Peyer's patch (tissue), 4 donors: ENCODE results near the gene CCDC150.

Experiments
- CTCF ChIP-seq, 6 experiments: fragments of 450-650 bp in 4 of 6; fragments of 200-600 bp in 2 of 6; sonication (generic) in 1 of 6; IDR thresholded peaks; one replicate each; pipeline ENCODE4 v1.5.1; 2017 to 2019; ENCODE audit warnings: antibody characterized with exemption in 6 of 6, mild to moderate bottlenecking in 3 of 6, moderate library complexity in 1 of 6
- POLR2A ChIP-seq, 2 donors: fragments of 450-650 bp; IDR thresholded peaks; one replicate each; pipeline ENCODE4 v1.5.1; 2017; ENCODE audit warnings: antibody characterized with exemption in 2 of 2, mild to moderate bottlenecking in 2 of 2, moderate library complexity in 2 of 2

- TF ChIP-seq POLR2A (IDR thresholded peaks at IDR 0.05) (no peak), CTCF (IDR thresholded peaks at IDR 0.05) (no peak)
Observed at GRCh38 chr2:196592911-196593881, 46.3 kb upstream of the CCDC150 start, which contains the start of gene HECW2.
